Duodenal mucosa (tissue), 2 donors: ENCODE results near the gene POLL.
A peak's percentile ranks its signal among the peaks of the same experiment; 100 is the strongest.
"Not testable (repeated sequence)": the region's sequence is repeated elsewhere in the genome, so short reads cannot be mapped to it uniquely, and the experiment has no call there.

Experiments
- H3K27ac ChIP-seq: one replicate; pipeline ENCODE4 v1.7.0; 2013; ENCODE audit warnings: low read depth, low read length
- H3K27me3 ChIP-seq, 2 donors: one replicate each; pipeline ENCODE4 v1.7.0; 2013; ENCODE audit warnings: low read length in 2 of 2, control low read depth in 1 of 2; ENCODE audit not compliant: insufficient read depth in 2 of 2, control insufficient read depth in 1 of 2
- H3K36me3 ChIP-seq, 2 donors: one replicate each; pipeline ENCODE4 v1.7.0; 2013; ENCODE audit warnings: low read length in 2 of 2, control low read depth in 1 of 2; ENCODE audit not compliant: insufficient read depth in 2 of 2, control insufficient read depth in 1 of 2
- H3K4me1 ChIP-seq, 2 donors: one replicate each; pipeline ENCODE4 v1.7.0; 2013; ENCODE audit warnings: low read length in 2 of 2, control low read depth in 1 of 2; ENCODE audit not compliant: insufficient read depth in 2 of 2, control insufficient read depth in 1 of 2
- H3K4me3 ChIP-seq, 2 donors: one replicate each; pipeline ENCODE4 v1.7.0; 2013; ENCODE audit warnings: low read length in 2 of 2, low read depth in 1 of 2
- H3K9ac ChIP-seq, 2 donors: one replicate each; pipeline ENCODE4 v1.7.0; 2013; ENCODE audit warnings: low read length in 2 of 2, low read depth in 1 of 2
- H3K9me3 ChIP-seq, 2 donors: one replicate each; pipeline ENCODE4 v1.7.0; 2013; ENCODE audit warnings: low read length in 2 of 2, control low read depth in 1 of 2; ENCODE audit not compliant: control insufficient read depth in 1 of 2

The POLL gene

DNA sequence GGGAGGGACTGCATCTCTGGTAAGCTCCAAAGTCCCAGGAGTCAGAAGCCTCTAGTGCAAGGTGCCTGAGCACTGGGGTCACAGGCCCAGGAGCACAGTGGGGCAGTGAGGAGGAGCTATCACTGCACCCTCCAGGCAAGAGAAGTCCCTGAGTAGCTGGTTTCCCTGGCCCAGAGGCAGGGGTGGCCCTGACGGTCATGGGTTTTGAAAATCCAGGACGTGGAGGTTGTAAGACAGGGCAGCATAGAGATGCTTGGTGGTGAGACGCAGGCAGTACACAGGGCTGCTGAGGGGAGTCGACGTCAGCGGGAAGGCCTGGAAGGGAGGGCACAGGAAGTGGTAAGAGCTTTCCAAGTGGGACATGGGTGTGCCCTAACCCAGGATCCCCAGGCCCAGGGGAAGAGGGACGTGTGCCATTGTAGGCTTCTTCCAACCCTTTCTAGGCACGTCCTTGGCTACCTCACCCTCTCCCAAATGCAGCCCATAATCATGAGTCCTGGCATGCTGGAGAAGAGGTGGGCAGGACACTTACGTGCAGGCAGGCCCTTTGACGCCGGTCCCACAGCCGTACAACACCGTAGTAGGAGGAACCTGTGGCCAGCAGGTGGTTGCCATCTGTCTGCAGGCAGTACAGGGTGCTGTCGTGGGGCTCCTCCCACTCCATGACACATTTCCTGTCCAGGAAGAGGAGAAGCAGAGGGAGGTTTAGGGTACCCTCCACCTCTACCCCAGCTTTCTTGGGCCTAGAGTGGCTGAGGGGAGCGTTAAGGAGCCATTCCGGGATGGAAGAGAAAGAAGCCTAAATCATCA lies 23.2 kb upstream of the POLL start:
- no peak overlapping the region for H3K9ac ChIP-seq
- no peaks in the 10 kb centered on the region for H3K9me3 ChIP-seq
- H3K27ac ChIP-seq = no peak overlapping the region
- no peak overlapping the region for H3K4me3 ChIP-seq
- H3K4me1 ChIP-seq = no peaks in the 10 kb centered on the region
- H3K36me3 ChIP-seq = peaks cover 26 to 62% of the 10 kb centered on the region in 2 donors
- no peaks in the 10 kb centered on the region for H3K27me3 ChIP-seq

GRCh38 chr10:101609481-101609880 lies 21.4 kb upstream of the POLL start:
- H3K27me3 ChIP-seq = no peaks in the 10 kb centered on the region
- H3K27ac ChIP-seq = no peak overlapping the region
- no peak overlapping the region for H3K9ac ChIP-seq
- no peak overlapping the region for H3K4me3 ChIP-seq
- no peaks in the 10 kb centered on the region for H3K9me3 ChIP-seq
- no peaks in the 10 kb centered on the region for H3K4me1 ChIP-seq
- peaks cover 33 to 68% of the 10 kb centered on the region in 2 donors for H3K36me3 ChIP-seq

- Histone ChIP-seq H3K4me3 (no peak overlapping the region), H3K9ac (no peak overlapping the region), H3K9me3 (no peaks in the 10 kb centered on the region), H3K36me3 (peaks cover 33 to 65% of the 10 kb centered on the region in 2 donors), H3K27me3 (no peaks in the 10 kb centered on the region), H3K27ac (no peak overlapping the region), H3K4me1 (no peaks in the 10 kb centered on the region)
Measured at GRCh38 chr10:101607124-101607523, 19.1 kb upstream of the POLL start.

- no peaks in the 10 kb centered on the region for H3K27me3 ChIP-seq
- H3K9ac ChIP-seq = no peak overlapping the region
- no peak overlapping the region for H3K4me3 ChIP-seq
- no peaks in the 10 kb centered on the region for H3K9me3 ChIP-seq
- H3K4me1 ChIP-seq = no peaks in the 10 kb centered on the region
- no peak overlapping the region for H3K27ac ChIP-seq
- H3K36me3 ChIP-seq = peaks cover 9 to 26% of the 10 kb centered on the region in 2 donors
Measured at GRCh38 chr10:101602761-101603398, 14.8 kb upstream of the POLL start.

- Histone ChIP-seq H3K27me3 (no peaks in the 10 kb centered on the region), H3K4me3 (no peak overlapping the region), H3K9ac (no peak overlapping the region), H3K27ac (no peak overlapping the region), H3K36me3 (peaks cover 9 to 15% of the 10 kb centered on the region in 2 donors), H3K4me1 (no peaks in the 10 kb centered on the region), H3K9me3 (no peaks in the 10 kb centered on the region)
Measured at GRCh38 chr10:101601541-101601940, 13.5 kb upstream of the POLL start.

GRCh38 chr10:101597091-101597900 lies 9.2 kb upstream of the POLL start:
- H3K9me3 ChIP-seq = no peaks in the 10 kb centered on the region
- H3K36me3 ChIP-seq = peaks cover 0 to 3% of the 10 kb centered on the region in 2 donors
- H3K27ac ChIP-seq = no peak overlapping the region
- no peaks in the 10 kb centered on the region for H3K4me1 ChIP-seq
- H3K27me3 ChIP-seq = no peaks in the 10 kb centered on the region
- no peak overlapping the region for H3K9ac ChIP-seq
- H3K4me3 ChIP-seq = no peak overlapping the region

GRCh38 chr10:101595591-101596433 lies 7.8 kb upstream of the POLL start:
- Histone ChIP-seq H3K27ac (no peak overlapping the region), H3K36me3 (no peaks in the 10 kb centered on the region), H3K4me3 (no peak overlapping the region), H3K9ac (no peak overlapping the region), H3K27me3 (no peaks in the 10 kb centered on the region), H3K9me3 (no peaks in the 10 kb centered on the region), H3K4me1 (no peaks in the 10 kb centered on the region)

DNA sequence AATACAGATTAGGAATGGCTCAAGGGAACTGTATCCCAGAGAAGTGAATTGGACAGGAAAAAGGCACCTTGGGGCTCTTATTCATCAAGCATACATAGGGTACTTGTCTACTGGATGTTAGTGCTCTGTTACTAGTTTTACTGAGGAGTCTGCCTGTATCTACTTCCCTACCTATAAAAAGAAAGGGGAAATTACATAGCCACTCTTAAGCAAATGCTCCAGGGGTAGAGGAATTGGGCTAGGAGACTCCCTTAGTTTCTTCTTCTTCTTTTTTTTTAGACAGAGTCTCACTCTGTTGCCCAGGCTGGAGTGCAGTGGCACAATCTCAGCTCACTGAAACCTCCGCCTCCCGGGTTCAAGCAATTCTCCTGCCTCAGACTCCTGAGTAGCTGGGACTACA lies 5.3 kb upstream of the POLL start:
- H3K36me3 ChIP-seq, H3K9me3 ChIP-seq, H3K4me3 ChIP-seq, H3K9ac ChIP-seq, H3K27ac ChIP-seq, H3K27me3 ChIP-seq: not testable (repeated sequence)
- H3K4me1 ChIP-seq = peaks cover 10 to 11% of the 10 kb centered on the region in 2 donors

- Histone ChIP-seq H3K9ac (no peak overlapping the region), H3K9me3 (no peaks in the 10 kb centered on the region), H3K27ac (no peak overlapping the region), H3K4me3 (peak overlapping the region; percentile 99 to 100), H3K36me3 (peaks cover 4 to 15% of the 10 kb centered on the region in 2 donors), H3K27me3 (no peaks in the 10 kb centered on the region), H3K4me1 (peaks cover 19 to 24% of the 10 kb centered on the region in 2 donors)
Measured at GRCh38 chr10:101588879-101589278, 822 bp upstream of the POLL start.
